ENCODE data around the gene AKAP12.

Gene AKAP12

DNA sequence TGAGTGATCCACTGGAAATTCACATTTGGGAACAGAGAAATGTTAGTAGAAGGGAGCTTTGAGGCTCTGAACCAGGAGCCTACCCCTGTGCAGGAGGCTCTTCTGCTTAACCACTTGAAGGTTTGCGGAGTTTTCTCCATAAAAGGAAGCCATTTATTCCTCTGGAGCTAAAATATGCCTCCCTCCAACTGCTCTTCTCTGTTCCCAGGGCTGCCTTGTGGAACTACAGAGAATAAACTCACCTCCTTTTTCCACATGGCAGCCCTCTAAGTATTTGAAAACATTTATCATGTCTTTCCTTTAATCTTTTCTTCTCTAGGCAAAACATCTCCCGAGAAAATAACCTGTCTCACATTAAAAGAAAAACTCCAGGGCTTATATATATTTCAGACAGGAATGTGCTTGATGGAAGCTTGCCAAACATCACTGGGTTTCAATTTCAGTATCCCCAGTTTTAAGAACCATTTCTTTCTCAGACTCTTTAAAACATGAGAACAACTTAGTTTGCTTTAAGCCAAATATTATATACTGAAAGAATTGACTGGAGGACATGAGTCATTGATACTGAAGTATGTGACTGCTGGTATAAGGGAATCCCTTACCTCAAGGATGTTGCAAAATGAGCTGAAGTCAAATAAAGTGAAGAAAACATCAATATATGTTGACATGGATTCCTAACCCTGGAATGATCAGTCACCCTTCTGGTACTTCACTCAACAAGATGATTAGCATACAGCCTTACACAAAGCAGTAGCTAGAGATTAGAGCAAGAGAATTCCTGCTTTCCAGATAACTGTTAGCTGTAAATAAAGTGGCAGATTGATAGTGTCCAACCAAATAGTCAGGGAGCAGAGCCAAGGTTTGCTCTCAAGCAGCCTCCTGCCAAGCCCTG, 77.6 kb downstream of the AKAP12 start:
- peaks cover 1 to 7% of the 10 kb centered on the region in 2 experiments for H3K36me3 ChIP-seq (ENCODE audit: control insufficient read depth in 1 of 2, insufficient read depth in 2 of 2, low read depth in 1 of 2, low read length in 2 of 2)
- H3K14ac ChIP-seq (ENCODE audit: low read length in 2 of 2): no peak overlapping the region
- H3K27me3 ChIP-seq (ENCODE audit: control insufficient read depth in 1 of 2, insufficient read depth in 1 of 2, low read length in 2 of 2): no peaks in the 10 kb centered on the region
- H2BK5ac ChIP-seq (ENCODE audit: low read depth, low read length, poor library complexity, severe bottlenecking): peak overlapping the region; percentile 69
- no peak overlapping the region for H4K91ac ChIP-seq (ENCODE audit: low read length)
- no peak overlapping the region for H2BK15ac ChIP-seq (ENCODE audit: low read depth, poor library complexity, severe bottlenecking)
- H3K79me1 ChIP-seq (replicated peaks; ENCODE audit: low read length, poor library complexity, severe bottlenecking): peaks cover 30% of the 10 kb centered on the region
- WGBS: 31% methylated on average over 2 of the region's 2 CpGs
- no peak overlapping the region for H2BK120ac ChIP-seq (ENCODE audit: low read depth, low read length)
- H3K4me1 ChIP-seq (ENCODE audit: control insufficient read depth, insufficient read depth, low read depth, low read length): peaks cover 5% of the 10 kb centered on the region
- H4K8ac ChIP-seq (ENCODE audit: low read length): no peak overlapping the region
- H3K4ac ChIP-seq (ENCODE audit: low read depth in 1 of 2, low read length in 2 of 2): peak overlapping the region in 1 of 2 experiments; percentile 69
- no peaks in the 10 kb centered on the region for H3K9me3 ChIP-seq (ENCODE audit: control insufficient read depth, low read length)
- peak; percentile 91 for DNase-seq
- no peak overlapping the region for H3K9ac ChIP-seq (ENCODE audit: low read length)
- H3K18ac ChIP-seq (ENCODE audit: low read depth in 1 of 2, low read length in 2 of 2): peak overlapping the region in 1 of 2 experiments; percentile 52
- H3K23ac ChIP-seq (ENCODE audit: low read length in 2 of 2): no peak overlapping the region
- peak overlapping the region in 1 of 2 experiments; percentile 52 for H2BK12ac ChIP-seq (ENCODE audit: low read length in 2 of 2)
- H2AK5ac ChIP-seq (ENCODE audit: low read length, severe bottlenecking): peak overlapping the region; percentile 90
- H2AFZ ChIP-seq (ENCODE audit: low read depth, low read length): no peak overlapping the region
- peak overlapping the region; percentile 94 for H3K27ac ChIP-seq (ENCODE audit: low read length, poor library complexity, severe bottlenecking)
- H3K4me3 ChIP-seq (ENCODE audit: insufficient read depth in 1 of 2, low read depth in 1 of 2, low read length in 2 of 2): no peak overlapping the region
- no peak overlapping the region for H3K4me2 ChIP-seq (ENCODE audit: low read length, poor library complexity, severe bottlenecking)

DNA sequence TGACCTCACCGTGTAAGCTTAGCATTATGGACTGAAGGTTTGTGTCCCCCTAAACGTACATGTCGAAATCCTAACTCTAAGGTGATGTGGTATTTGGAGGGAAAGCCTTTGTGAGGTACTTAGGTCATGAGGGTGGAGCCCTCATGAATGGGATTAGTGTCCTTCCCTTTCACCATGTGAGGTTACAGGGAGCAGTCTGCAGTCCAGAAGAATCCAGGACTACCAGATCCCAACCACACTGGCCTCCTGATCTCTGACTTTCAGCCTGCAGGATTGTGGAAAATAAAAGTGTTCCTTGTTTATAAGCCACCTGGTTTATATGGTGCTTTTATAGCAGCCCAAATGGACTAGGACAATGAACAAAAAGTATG, 78.2 kb downstream of the AKAP12 start:
- Histone ChIP-seq H2BK120ac (ENCODE audit: low read depth, low read length) (no peak overlapping the region), H2BK15ac (ENCODE audit: low read depth, poor library complexity, severe bottlenecking) (no peak overlapping the region), H2AK5ac (ENCODE audit: low read length, severe bottlenecking) (peak overlapping the region; percentile 24), H3K36me3 (ENCODE audit: control insufficient read depth in 1 of 2, insufficient read depth in 2 of 2, low read depth in 1 of 2, low read length in 2 of 2) (peaks cover 4 to 7% of the 10 kb centered on the region in 2 experiments), H4K91ac (ENCODE audit: low read length) (no peak overlapping the region), H3K79me1 (replicated peaks; ENCODE audit: low read length, poor library complexity, severe bottlenecking) (peaks cover 32% of the 10 kb centered on the region), H3K27ac (ENCODE audit: low read length, poor library complexity, severe bottlenecking) (peak overlapping the region; percentile 94), H2AFZ (ENCODE audit: low read depth, low read length) (no peak overlapping the region), H4K8ac (ENCODE audit: low read length) (no peak overlapping the region), H3K9me3 (ENCODE audit: control insufficient read depth, low read length) (no peaks in the 10 kb centered on the region), H2BK12ac (ENCODE audit: low read length in 2 of 2) (no peak overlapping the region), H3K18ac (ENCODE audit: low read depth in 1 of 2, low read length in 2 of 2) (peak overlapping the region; percentile 1 to 29), H2BK5ac (ENCODE audit: low read depth, low read length, poor library complexity, severe bottlenecking) (no peak overlapping the region), H3K4me3 (ENCODE audit: insufficient read depth in 1 of 2, low read depth in 1 of 2, low read length in 2 of 2) (no peak overlapping the region), H3K4me2 (ENCODE audit: low read length, poor library complexity, severe bottlenecking) (no peak overlapping the region), H3K4me1 (ENCODE audit: control insufficient read depth, insufficient read depth, low read depth, low read length) (peaks cover 8% of the 10 kb centered on the region), H3K14ac (ENCODE audit: low read length in 2 of 2) (no peak overlapping the region), H3K9ac (ENCODE audit: low read length) (no peak overlapping the region), H3K23ac (ENCODE audit: low read length in 2 of 2) (no peak overlapping the region), H3K27me3 (ENCODE audit: control insufficient read depth in 1 of 2, insufficient read depth in 1 of 2, low read length in 2 of 2) (no peaks in the 10 kb centered on the region), H3K4ac (ENCODE audit: low read depth in 1 of 2, low read length in 2 of 2) (no peak overlapping the region)
- no peak for DNase-seq
- whole genome bisulfite sequencing: 78% methylated on average over 3 of the region's 3 CpGs

DNA sequence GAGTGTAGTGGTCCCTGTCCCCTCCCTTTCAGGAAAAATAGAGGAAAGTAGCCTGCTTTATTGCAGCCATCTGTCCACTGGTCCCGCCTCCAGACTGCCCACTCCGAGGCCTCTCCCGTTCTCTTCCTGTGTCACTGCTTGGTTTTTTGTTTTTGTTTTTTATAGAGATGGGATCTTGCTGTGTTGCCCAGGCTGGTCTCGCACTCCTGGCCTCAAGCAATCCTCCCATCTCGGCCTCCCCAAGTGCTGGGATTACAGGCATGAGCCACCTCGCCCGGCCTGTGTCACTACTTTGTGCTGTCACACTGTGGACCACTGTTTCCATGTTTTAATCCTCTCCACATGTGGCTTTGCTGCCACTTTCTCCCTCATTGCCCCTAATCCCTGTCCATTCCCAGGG, 80.4 kb downstream of the AKAP12 start:
- no peak overlapping the region for H3K27ac ChIP-seq (ENCODE audit: low read length, poor library complexity, severe bottlenecking)
- H3K36me3 ChIP-seq (ENCODE audit: control insufficient read depth in 1 of 2, insufficient read depth in 2 of 2, low read depth in 1 of 2, low read length in 2 of 2): peaks cover 4 to 7% of the 10 kb centered on the region in 2 experiments
- no peak overlapping the region for H3K14ac ChIP-seq (ENCODE audit: low read length in 2 of 2)
- DNase-seq: no peak
- H3K79me1 ChIP-seq (replicated peaks; ENCODE audit: low read length, poor library complexity, severe bottlenecking): peaks cover 32% of the 10 kb centered on the region
- WGBS: over 99% methylated on average over 6 of the region's 7 CpGs
- no peak overlapping the region for H3K9ac ChIP-seq (ENCODE audit: low read length)
- no peak overlapping the region for H2BK120ac ChIP-seq (ENCODE audit: low read depth, low read length)
- no peak overlapping the region for H4K91ac ChIP-seq (ENCODE audit: low read length)
- peak overlapping the region in 1 of 2 experiments; percentile 15 for H2BK12ac ChIP-seq (ENCODE audit: low read length in 2 of 2)
- H2AK5ac ChIP-seq (ENCODE audit: low read length, severe bottlenecking): no peak overlapping the region
- H3K9me3 ChIP-seq (ENCODE audit: control insufficient read depth, low read length): no peaks in the 10 kb centered on the region
- no peak overlapping the region for H3K18ac ChIP-seq (ENCODE audit: low read depth in 1 of 2, low read length in 2 of 2)
- H4K8ac ChIP-seq (ENCODE audit: low read length): no peak overlapping the region
- no peak overlapping the region for H2BK5ac ChIP-seq (ENCODE audit: low read depth, low read length, poor library complexity, severe bottlenecking)
- H3K4me1 ChIP-seq (ENCODE audit: control insufficient read depth, insufficient read depth, low read depth, low read length): peaks cover 13% of the 10 kb centered on the region
- no peak overlapping the region for H3K4me3 ChIP-seq (ENCODE audit: insufficient read depth in 1 of 2, low read depth in 1 of 2, low read length in 2 of 2)
- no peaks in the 10 kb centered on the region for H3K27me3 ChIP-seq (ENCODE audit: control insufficient read depth in 1 of 2, insufficient read depth in 1 of 2, low read length in 2 of 2)
- no peak overlapping the region for H2BK15ac ChIP-seq (ENCODE audit: low read depth, poor library complexity, severe bottlenecking)
- no peak overlapping the region for H2AFZ ChIP-seq (ENCODE audit: low read depth, low read length)
- H3K4ac ChIP-seq (ENCODE audit: low read depth in 1 of 2, low read length in 2 of 2): no peak overlapping the region
- no peak overlapping the region for H3K23ac ChIP-seq (ENCODE audit: low read length in 2 of 2)
- H3K4me2 ChIP-seq (ENCODE audit: low read length, poor library complexity, severe bottlenecking): no peak overlapping the region

DNA sequence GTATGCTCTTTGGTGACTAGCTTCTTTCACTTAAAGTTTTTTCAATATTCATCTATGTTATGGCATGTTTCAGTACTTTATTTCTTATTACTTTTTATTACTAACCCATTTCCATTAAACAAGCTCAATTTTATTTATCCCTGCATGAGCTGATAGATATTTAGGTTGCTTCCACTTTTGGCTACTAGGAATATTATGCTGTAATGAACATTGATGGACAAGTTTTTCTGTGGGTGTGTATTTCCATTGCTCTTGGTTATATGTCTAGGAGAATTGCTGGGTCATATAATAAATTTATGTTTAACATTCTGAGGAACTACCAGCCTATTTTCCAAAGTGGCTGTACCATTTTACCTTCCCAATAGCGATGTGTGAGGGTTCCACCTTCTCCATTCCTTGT, 81.7 kb downstream of the AKAP12 start:
- Histone ChIP-seq H3K4me3 (ENCODE audit: insufficient read depth in 1 of 2, low read depth in 1 of 2, low read length in 2 of 2) (no peak overlapping the region), H2BK12ac (ENCODE audit: low read length in 2 of 2) (no peak overlapping the region), H3K9ac (ENCODE audit: low read length) (no peak overlapping the region), H3K27ac (ENCODE audit: low read length, poor library complexity, severe bottlenecking) (no peak overlapping the region), H3K27me3 (ENCODE audit: control insufficient read depth in 1 of 2, insufficient read depth in 1 of 2, low read length in 2 of 2) (no peaks in the 10 kb centered on the region), H2BK5ac (ENCODE audit: low read depth, low read length, poor library complexity, severe bottlenecking) (no peak overlapping the region), H3K4me1 (ENCODE audit: control insufficient read depth, insufficient read depth, low read depth, low read length) (peaks cover 13% of the 10 kb centered on the region), H3K14ac (ENCODE audit: low read length in 2 of 2) (no peak overlapping the region), H3K9me3 (ENCODE audit: control insufficient read depth, low read length) (no peaks in the 10 kb centered on the region), H4K91ac (ENCODE audit: low read length) (no peak overlapping the region), H3K79me1 (replicated peaks; ENCODE audit: low read length, poor library complexity, severe bottlenecking) (peaks cover 27% of the 10 kb centered on the region), H3K4ac (ENCODE audit: low read depth in 1 of 2, low read length in 2 of 2) (no peak overlapping the region), H3K18ac (ENCODE audit: low read depth in 1 of 2, low read length in 2 of 2) (no peak overlapping the region), H2BK120ac (ENCODE audit: low read depth, low read length) (no peak overlapping the region), H2BK15ac (ENCODE audit: low read depth, poor library complexity, severe bottlenecking) (no peak overlapping the region), H4K8ac (ENCODE audit: low read length) (no peak overlapping the region), H3K4me2 (ENCODE audit: low read length, poor library complexity, severe bottlenecking) (no peak overlapping the region), H3K23ac (ENCODE audit: low read length in 2 of 2) (no peak overlapping the region), H2AFZ (ENCODE audit: low read depth, low read length) (no peak overlapping the region), H3K36me3 (ENCODE audit: control insufficient read depth in 1 of 2, insufficient read depth in 2 of 2, low read depth in 1 of 2, low read length in 2 of 2) (peaks cover 4 to 7% of the 10 kb centered on the region in 2 experiments), H2AK5ac (ENCODE audit: low read length, severe bottlenecking) (no peak overlapping the region)
- 98% methylated on average over 1 of the region's 1 CpG for WGBS
- no peak for DNase-seq

All from mesenchymal stem cell (in vitro differentiated cells and primary cell).